HEK293T (cell line): Measurements from ENCODE around the gene SYT9.

Experiments used
- ARNT ChIP-seq: fragments of 450-650 bp; IDR thresholded peaks from 2 replicates; pipeline ENCODE4 v1.6.1; 2017; ENCODE audit warnings: mild to moderate bottlenecking
- BHLHE40 ChIP-seq: fragments of 450-650 bp; IDR thresholded peaks from 2 replicates; pipeline ENCODE4 v1.6.1; 2016; ENCODE audit warnings: mild to moderate bottlenecking, moderate library complexity, borderline replicate concordance
- ELF4 ChIP-seq: fragments of 450-650 bp; IDR thresholded peaks from 2 replicates; pipeline ENCODE4 v1.6.1; 2017; ENCODE audit warnings: antibody characterized with exemption
- FOXA1 ChIP-seq: fragments of 450-650 bp; IDR thresholded peaks from 2 replicates; pipeline ENCODE4 v1.6.1; 2016; ENCODE audit warnings: mild to moderate bottlenecking
- FOXM1 ChIP-seq: fragments of 450-650 bp; IDR thresholded peaks from 2 replicates; pipeline ENCODE4 v1.6.1; 2017; ENCODE audit warnings: mild to moderate bottlenecking, borderline replicate concordance
- L3MBTL2 ChIP-seq: fragments of 450-650 bp; conservative IDR thresholded peaks from 2 replicates; pipeline ENCODE4 v1.6.1; 2016; ENCODE audit warnings: mild to moderate bottlenecking
- SP1 ChIP-seq: fragments of 450-650 bp; IDR thresholded peaks from 2 replicates; pipeline ENCODE4 v1.6.1; 2017
- TARDBP ChIP-seq: fragments of 450-650 bp; IDR thresholded peaks from 2 replicates; pipeline ENCODE4 v1.6.1; 2016

DNA sequence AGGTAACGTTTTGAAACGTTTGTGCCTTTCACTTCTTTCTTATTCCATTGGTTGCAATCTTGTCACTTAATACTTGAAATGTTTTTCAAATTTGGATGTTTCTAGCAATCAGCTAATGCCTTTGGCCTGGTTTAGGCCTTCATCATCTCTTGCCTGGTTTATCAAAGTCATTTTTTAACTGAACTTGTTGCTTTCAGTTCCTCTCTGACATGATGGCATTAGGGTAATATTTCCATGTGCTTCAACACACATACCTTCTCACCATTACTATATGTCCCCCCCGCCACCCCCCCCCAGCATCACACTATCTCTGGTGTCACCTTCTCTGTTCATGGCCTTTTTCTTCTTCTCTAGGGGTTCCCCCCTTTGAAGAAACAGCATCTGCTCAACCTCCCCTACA lies 1.5 kb upstream of the SYT9 start:
- TF ChIP-seq FOXA1 (no peak), ARNT (no peak), L3MBTL2 (no peak), FOXM1 (no peak), SP1 (no peak), ELF4 (no peak), TARDBP (no peak), BHLHE40 (no peak)
